HG03575 (cell line): ENCODE measurements around the gene ARAP3.

Experiments used
- ATAC-seq: cut with Tn5 transposase; IDR thresholded peaks from one replicate; pipeline ENCODE4 v1.9.1; 2021; ENCODE audit not compliant: unreplicated experiment, insufficient number of reproducible peaks, low FRiP score; ENCODE audit errors: extremely low read depth

The ARAP3 gene

GRCh38 chr5:141674747-141675146, 7.3 kb downstream of the ARAP3 start:
- ATAC-seq, result no peak

DNA sequence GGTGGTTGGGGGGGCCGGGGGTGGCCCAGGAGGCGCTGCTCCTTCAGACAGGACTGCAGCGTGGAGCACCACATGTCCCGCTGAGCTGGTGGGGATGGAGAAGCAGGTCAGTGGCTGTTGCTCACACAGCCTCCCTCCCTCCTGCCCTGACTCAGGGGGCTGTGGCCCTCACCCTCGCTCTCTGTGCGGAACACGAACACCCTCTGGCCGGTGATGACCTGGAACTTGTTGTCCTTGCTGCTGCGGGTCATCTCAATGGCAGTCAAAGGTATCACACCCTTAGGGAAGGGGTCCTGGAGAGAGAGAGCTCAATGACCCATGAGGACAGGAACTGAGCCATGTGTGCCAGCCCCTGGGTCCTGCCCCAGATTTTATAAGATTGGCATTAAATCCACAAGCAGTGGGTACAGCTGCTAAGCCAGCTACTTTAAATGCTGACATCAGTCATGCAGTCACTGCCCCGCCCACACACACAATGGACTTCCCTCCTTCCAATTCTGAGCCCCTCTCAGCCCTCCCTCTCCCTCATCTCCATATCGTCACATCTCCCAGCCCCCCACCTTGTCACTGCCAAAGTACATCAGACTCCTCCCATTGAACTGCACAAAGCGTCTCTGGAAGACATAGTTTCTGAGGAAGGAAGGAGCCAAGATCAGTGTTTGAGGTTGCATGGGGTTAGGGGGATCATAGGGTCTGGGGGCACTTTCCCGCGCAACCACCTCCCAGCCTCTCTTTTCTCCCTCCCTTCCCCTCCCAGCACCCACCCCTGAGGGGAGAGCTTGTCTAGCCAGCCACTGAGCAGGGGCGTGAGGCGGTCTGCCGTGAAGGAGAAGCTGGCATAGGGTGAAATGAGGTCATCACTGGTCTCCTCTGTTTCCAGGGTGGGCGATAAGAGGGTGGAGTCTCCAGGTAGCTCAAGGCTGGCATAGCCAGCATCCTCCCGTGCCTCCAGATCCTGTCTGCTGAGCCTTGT, 8.9 kb downstream of the ARAP3 start:
- ATAC-seq, result no peak

DNA sequence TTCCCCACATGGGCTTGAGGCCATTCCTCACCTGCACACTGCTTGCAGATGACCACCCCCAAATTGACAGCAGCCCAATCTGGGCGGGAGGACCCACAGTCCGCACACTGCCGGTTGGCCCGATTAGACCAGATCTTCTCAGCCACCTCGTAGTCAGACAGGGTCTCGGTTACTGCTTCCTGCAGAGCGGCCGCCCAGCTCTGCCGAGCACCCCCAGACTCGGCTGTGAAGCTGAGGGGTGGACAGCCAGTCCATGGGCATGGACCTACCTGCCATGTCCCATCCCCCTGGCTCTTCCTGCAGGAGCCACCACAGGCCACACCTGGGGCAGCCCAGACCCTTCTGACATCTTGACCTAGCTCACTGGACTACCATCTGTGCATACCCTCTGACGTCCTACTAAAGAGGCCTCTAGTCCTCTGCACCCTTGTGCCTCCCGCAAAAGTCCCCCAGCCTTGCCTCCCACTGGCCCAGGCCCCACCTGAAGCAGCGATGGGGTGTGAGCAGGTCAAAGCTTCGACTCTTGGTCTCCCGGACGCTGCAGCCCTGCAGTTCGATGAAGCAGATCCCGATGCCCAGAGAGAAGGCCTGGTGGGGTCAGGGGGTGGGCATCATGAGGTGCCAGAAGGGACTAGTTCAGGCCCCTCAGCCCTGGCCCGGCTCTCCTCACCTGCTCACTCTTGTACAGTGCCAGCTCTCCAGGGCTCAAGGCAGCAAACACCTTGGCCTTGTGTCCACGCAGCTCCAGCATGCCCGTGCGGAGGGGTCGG, 9.8 kb downstream of the ARAP3 start:
- ATAC-seq, result no peak

DNA sequence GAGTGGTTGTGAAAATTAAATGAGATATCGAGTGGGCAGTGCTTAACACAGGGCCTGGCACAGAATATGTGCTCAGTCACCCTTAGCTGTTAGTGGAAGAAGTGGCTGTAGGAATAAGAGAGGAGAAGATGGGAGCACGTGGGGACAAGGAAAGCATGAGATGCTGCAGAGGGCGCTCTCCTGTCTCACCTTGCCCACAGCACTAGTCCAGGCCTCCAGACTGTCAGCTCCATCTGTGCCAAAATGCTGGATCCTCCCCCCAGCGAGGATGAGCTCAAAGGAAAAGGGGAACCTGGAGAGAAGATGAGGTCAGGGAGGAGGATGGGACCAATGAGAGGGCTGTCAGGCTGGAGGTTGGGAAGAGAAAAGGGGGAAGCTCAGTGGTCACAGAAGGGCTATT, 12.5 kb downstream of the ARAP3 start:
- ATAC-seq, result no peak

- ATAC-seq, result no peak
Measured at GRCh38 chr5:141668601-141669265, 13.3 kb downstream of the ARAP3 start.

DNA sequence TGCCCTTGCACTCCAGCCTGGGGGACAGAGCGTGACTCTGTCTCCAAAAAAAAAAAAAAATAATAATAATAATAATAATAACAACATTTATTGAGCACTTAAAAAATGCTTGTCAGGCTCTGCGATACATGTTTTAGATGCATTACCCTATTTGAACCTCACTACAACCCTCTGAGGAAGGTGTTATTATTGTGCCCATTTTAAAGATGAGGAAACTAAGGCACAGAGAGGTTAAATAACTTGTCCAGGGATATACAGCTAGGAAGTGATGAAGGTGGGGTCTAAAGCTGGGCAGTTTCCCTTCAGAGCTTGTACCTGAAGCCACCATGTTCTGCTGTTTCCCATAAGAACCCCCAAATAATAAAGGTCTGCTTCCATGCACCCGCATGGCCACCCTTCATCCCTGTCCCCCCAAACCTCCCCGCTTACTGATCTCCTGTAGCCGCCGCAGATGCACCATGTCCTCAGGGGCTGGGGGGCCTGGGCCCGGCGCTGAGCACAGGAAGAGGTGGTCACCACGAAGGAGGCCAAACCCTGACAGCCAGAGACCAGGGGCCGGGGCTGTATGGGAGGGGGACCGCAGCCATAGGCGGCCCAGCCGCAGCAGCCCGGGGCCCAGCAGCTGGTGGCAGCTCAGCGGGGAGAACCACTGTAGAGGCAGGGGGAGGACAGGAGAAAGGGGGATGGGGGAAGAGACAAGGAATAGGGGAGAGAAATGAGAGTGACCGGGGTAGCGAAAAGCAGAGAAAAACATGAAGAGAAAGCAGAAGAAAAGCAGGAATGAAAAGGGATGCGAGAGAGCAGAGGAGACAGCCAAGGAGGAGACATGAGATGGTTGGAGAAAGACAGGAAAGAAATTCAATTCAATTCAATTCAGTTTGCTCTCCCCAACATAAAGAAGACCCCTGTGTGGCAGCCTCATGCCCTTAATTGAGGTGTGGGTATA, 15.8 kb downstream of the ARAP3 start:
- no peak for ATAC-seq

DNA sequence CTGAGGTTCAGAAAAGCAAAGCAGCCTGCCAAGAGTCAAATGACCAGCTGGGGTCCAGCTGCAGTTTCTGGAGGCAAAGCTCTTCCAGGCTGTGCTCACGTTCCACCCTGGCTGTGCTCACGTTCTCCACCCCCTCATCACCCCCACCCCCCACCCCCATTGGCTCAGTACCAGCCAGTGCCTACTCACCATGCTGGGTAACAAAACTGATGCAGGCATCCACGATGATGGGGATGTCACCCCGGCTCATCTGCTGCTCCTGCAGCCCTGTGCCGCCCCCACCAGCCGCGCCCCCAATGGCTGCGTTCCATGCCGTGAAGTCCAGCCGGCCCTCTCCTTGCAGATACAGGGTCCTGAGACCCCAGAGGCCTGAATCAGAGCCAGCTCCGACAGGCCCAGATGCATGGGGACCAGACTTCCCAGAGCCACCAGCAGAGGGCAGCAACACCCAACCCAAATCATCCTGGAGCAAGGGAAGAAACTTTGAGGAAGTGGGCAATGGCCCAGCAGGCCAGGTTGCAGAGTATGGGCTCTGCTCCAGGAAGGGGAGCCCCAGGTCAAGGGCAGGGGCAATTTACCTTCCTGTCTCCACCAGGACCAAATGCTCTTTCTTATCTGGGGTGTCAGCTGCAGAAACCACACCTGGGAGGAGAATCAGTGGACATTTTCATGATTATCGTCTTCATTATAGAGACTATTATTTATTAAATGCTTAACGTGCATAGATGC, 17.1 kb downstream of the ARAP3 start:
- peak; percentile 80 for ATAC-seq

- ATAC-seq, result no peak
Measured at GRCh38 chr5:141663506-141663905, 18.5 kb downstream of the ARAP3 start.

GRCh38 chr5:141662028-141662427, 20.0 kb downstream of the ARAP3 start:
- ATAC-seq, result no peak

DNA sequence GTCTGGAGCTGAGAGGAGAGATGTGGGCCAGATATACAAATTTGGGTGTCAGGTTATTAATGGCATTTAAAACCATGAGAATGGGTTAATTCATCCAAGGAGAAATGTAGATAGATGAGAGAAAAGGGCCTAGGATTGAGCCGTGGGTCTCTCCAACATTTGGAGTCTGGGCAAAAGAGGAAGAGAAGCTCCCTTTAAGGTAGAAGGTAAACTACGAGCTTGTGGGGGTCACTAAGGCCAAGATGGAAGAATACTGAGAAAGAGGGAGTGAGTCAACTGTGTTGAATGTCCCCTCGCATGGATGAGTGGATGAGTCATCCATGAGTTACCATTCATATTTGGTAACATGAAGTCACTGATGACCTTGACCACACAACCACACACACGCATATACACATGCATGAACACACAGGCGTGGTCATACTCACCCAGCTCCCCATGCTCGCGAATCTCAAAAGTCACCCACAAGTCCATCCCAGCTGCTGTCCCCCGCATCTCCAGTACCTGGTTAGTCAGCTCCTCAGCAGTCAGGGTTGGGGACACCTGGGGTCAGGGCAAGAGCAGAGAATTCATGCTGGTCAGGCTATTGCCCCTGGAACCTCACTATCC, 24.0 kb downstream of the ARAP3 start:
- no peak for ATAC-seq

DNA sequence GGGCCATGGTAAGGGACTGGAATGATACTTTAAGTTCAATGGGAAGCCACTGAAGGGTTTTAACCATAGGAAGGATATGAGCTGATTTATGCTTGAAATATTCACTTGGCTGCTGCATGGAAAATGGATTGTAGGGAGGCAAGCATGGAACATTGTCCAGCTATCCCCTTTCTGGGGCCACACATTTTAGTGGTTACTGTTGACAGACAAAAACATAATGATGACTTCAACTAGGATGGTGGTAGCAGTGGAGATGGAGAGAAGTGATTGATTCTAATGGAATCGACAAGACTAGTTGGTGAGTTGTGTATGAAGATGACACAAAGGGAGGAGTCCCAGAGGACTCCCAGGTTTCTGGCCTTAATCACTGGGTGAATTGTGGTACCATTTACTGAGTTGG, 24.6 kb downstream of the ARAP3 start:
- no peak for ATAC-seq

- ATAC-seq, result no peak
Measured at GRCh38 chr5:141656396-141656795, 25.6 kb downstream of the ARAP3 start.

DNA sequence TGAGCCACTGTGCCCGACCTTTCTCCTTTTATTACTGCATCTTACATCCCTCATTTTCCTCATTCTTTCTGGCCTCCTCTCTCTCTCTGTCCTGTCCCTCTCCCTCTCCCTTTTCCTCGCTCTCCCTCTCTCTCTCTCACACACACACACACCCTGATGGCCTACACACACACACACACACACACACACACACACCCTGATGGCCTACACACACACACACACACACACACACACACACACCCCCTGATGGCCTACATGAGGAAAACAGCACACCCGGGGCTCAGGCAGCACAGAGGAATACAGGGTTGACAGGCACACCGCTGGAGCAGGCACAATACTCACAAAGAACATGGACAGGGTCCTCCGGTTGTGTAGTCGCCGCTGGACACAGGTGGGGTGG, 27.0 kb downstream of the ARAP3 start:
- ATAC-seq, result no peak

DNA sequence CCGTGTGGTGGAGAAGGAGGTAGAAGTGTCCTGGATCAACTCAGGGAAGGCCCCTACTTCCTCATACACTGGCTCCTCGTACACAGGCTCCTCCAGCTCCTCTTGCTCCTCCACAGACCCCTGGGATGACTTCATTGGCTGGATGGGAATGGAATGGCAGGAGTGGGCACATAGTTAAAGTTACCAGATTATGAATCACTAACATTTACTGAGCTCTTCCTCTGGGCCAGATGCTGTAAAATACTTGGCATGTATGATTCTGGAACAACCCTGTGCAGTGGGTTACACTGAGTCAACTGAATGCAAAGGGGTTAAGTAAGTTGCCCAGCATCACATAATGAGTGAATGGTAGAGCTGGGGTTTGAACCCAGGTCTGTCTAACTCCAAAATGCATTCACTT, 27.7 kb downstream of the ARAP3 start:
- no peak for ATAC-seq

- ATAC-seq, result no peak
Measured at GRCh38 chr5:141651728-141652105, 30.3 kb downstream of the ARAP3 start.

GRCh38 chr5:141650851-141651727, 30.9 kb downstream of the ARAP3 start, which contains the start of gene FCHSD1:
Gene FCHSD1, minus strand, starts transcription at chr5:141651418. Its CDS starts 50 bp downstream, at chr5:141651368.
- no peak for ATAC-seq

GRCh38 chr5:141649972-141650371, 32.1 kb downstream of the ARAP3 start:
- no peak for ATAC-seq
